NOMO-1 treated with dmso at 0.1 percent for 144 hours (cell line): ENCODE results near the gene HMCN2.
"Not testable (repeated sequence)": the region's sequence is repeated elsewhere in the genome, so short reads cannot be mapped to it uniquely, and the experiment has no call there.

Source experiments
- DNase-seq: peaks from one replicate; lab custom pipeline; 2025; ENCODE audit not compliant: unreplicated experiment; lab: John Stamatoyannopoulos, UW

HMCN2 gene

GRCh38 chr9:130237763-130238524 is 27.6 kb upstream of the HMCN2 start:
- no peak for DNase-seq

- no peak for DNase-seq
These were observed 26.2 kb upstream of the HMCN2 start for GRCh38 chr9:130239363-130239695.

- no peak for DNase-seq
These were observed 25.8 kb upstream of the HMCN2 start for GRCh38 chr9:130239741-130240241.

- peak; percentile 10 for DNase-seq
These were observed 25.0 kb upstream of the HMCN2 start for GRCh38 chr9:130240410-130241197.

- DNase-seq, result no peak
These were observed 24.4 kb upstream of the HMCN2 start for GRCh38 chr9:130241198-130241535.

GRCh38 chr9:130242270-130243014 is 23.1 kb upstream of the HMCN2 start:
- no peak for DNase-seq

GRCh38 chr9:130243015-130243881 is 22.3 kb upstream of the HMCN2 start:
- DNase-seq, result no peak

- no peak for DNase-seq
These were observed 21.7 kb upstream of the HMCN2 start for GRCh38 chr9:130243882-130244170.

GRCh38 chr9:130244548-130245165 is 20.9 kb upstream of the HMCN2 start:
- no peak for DNase-seq

- DNase-seq, result no peak
These were observed 20.1 kb upstream of the HMCN2 start for GRCh38 chr9:130245474-130245873.

GRCh38 chr9:130246126-130246525 is 19.4 kb upstream of the HMCN2 start:
- DNase-seq, result no peak

GRCh38 chr9:130254747-130255630 is 10.6 kb upstream of the HMCN2 start:
- no peak for DNase-seq

- no peak for DNase-seq
These were observed 9.9 kb upstream of the HMCN2 start for GRCh38 chr9:130255631-130256134.

- DNase-seq, result no peak
These were observed 8.9 kb upstream of the HMCN2 start for GRCh38 chr9:130256644-130257043.

- not testable (repeated sequence) for DNase-seq
These were observed 7.4 kb upstream of the HMCN2 start for GRCh38 chr9:130258137-130258536.

- DNase-seq, result no peak
These were observed 6.5 kb upstream of the HMCN2 start for GRCh38 chr9:130259044-130259443.

- no peak for DNase-seq
These were observed 4.5 kb upstream of the HMCN2 start for GRCh38 chr9:130260816-130261765.

- no peak for DNase-seq
These were observed 3.4 kb upstream of the HMCN2 start for GRCh38 chr9:130262061-130262745.
